KMS-11 (cell line): ENCODE measurements around the gene NCAPH2.
A peak's percentile ranks its signal among the peaks of the same experiment; 100 is the strongest.

Experiments
- H2AFZ ChIP-seq: fragments of 200-600 bp; sonication (generic); 2 replicates; pipeline ENCODE4 v1.6.1; 2016; ENCODE audit warnings: antibody characterized with exemption, mixed run types, low read depth
- H3K27ac ChIP-seq: fragments of 200-600 bp; sonication (generic); 2 replicates; pipeline ENCODE4 v1.6.1; 2016; ENCODE audit warnings: mild to moderate bottlenecking, mixed run types
- H3K27me3 ChIP-seq: fragments of 200-600 bp; sonication (generic); 2 replicates; pipeline ENCODE4 v1.6.1; 2017; ENCODE audit warnings: mild to moderate bottlenecking, low read depth, mixed run types, moderate library complexity; ENCODE audit not compliant: insufficient read depth
- H3K36me3 ChIP-seq: fragments of 200-600 bp; sonication (generic); 2 replicates; pipeline ENCODE4 v1.6.1; 2017; ENCODE audit warnings: mild to moderate bottlenecking, mixed run types; ENCODE audit not compliant: insufficient read depth
- H3K4me1 ChIP-seq: fragments of 200-600 bp; sonication (generic); 2 replicates; pipeline ENCODE4 v1.6.1; 2016; ENCODE audit warnings: mild to moderate bottlenecking, low read depth, mixed run types; ENCODE audit not compliant: poor library complexity, severe bottlenecking
- H3K4me2 ChIP-seq: fragments of 200-600 bp; sonication (generic); 2 replicates; pipeline ENCODE4 v1.7.0; 2016; ENCODE audit warnings: mild to moderate bottlenecking, mixed run types
- H3K4me3 ChIP-seq: fragments of 200-600 bp; sonication (generic); IDR thresholded peaks from 2 replicates; pipeline ENCODE4 v1.6.1; 2017; ENCODE audit warnings: low read depth, low read length, mixed read lengths; ENCODE audit not compliant: insufficient read depth
- H3K79me2 ChIP-seq: fragments of 200-600 bp; sonication (generic); 2 replicates; pipeline ENCODE4 v1.6.1; 2016; ENCODE audit warnings: low read depth, mixed run types; ENCODE audit not compliant: insufficient read depth
- H3K9ac ChIP-seq: fragments of 200-600 bp; sonication (generic); 2 replicates; pipeline ENCODE4 v1.6.1; 2016; ENCODE audit warnings: mild to moderate bottlenecking, mixed run types
- H4K20me1 ChIP-seq: fragments of 200-600 bp; sonication (generic); 2 replicates; pipeline ENCODE4 v1.6.1; 2016; ENCODE audit warnings: mild to moderate bottlenecking, mixed run types; ENCODE audit not compliant: insufficient read depth
- TF ChIP-seq, protein P1 (sequence below): fragments of 200-600 bp; sonication (generic); conservative IDR thresholded peaks from 2 replicates; pipeline ENCODE4 v1.6.1; 2017; ENCODE audit warnings: low read depth, mild to moderate bottlenecking, antibody characterized with exemption, low read length, moderate library complexity, mixed read lengths

The NCAPH2 gene

DNA sequence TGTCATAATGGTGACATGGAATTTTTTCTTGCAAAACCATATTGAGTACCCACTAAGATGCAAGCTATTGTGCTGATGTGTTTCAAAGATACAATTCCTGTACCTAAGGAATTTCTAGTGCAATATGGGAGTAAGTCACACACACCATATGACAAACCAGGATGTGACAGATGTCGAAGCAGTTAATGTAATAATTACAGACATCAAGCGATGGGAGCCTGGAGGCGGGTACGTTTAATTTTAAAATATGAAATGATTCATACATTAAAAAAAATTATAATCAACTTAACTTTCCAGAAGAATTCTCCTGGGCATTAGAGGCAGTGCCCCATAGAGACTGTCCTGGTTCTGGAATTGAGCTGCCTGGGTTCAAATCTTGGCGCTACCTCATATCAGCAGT lies 48.7 kb downstream of the NCAPH2 start:
- H3K4me2 ChIP-seq = no peak overlapping the region
- H3K9ac ChIP-seq = no peak overlapping the region
- H3K27me3 ChIP-seq = no peaks in the 10 kb centered on the region
- no peak overlapping the region for H3K4me3 ChIP-seq
- H3K79me2 ChIP-seq = no peaks in the 10 kb centered on the region
- TF ChIP-seq, protein P1, sequence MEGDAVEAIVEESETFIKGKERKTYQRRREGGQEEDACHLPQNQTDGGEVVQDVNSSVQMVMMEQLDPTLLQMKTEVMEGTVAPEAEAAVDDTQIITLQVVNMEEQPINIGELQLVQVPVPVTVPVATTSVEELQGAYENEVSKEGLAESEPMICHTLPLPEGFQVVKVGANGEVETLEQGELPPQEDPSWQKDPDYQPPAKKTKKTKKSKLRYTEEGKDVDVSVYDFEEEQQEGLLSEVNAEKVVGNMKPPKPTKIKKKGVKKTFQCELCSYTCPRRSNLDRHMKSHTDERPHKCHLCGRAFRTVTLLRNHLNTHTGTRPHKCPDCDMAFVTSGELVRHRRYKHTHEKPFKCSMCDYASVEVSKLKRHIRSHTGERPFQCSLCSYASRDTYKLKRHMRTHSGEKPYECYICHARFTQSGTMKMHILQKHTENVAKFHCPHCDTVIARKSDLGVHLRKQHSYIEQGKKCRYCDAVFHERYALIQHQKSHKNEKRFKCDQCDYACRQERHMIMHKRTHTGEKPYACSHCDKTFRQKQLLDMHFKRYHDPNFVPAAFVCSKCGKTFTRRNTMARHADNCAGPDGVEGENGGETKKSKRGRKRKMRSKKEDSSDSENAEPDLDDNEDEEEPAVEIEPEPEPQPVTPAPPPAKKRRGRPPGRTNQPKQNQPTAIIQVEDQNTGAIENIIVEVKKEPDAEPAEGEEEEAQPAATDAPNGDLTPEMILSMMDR = no peak
- no peak overlapping the region for H2AFZ ChIP-seq
- no peaks in the 10 kb centered on the region for H3K36me3 ChIP-seq
- no peak overlapping the region for H3K27ac ChIP-seq
- H3K4me1 ChIP-seq = no peaks in the 10 kb centered on the region
- no peaks in the 10 kb centered on the region for H4K20me1 ChIP-seq

- H3K79me2 ChIP-seq = no peaks in the 10 kb centered on the region
- no peaks in the 10 kb centered on the region for H4K20me1 ChIP-seq
- no peak overlapping the region for H3K27ac ChIP-seq
- H3K9ac ChIP-seq = no peak overlapping the region
- H3K36me3 ChIP-seq = no peaks in the 10 kb centered on the region
- H2AFZ ChIP-seq = no peak overlapping the region
- peaks cover 6% of the 10 kb centered on the region for H3K4me1 ChIP-seq
- H3K4me2 ChIP-seq = no peak overlapping the region
- H3K4me3 ChIP-seq = no peak overlapping the region
- H3K27me3 ChIP-seq = no peaks in the 10 kb centered on the region
- TF ChIP-seq, protein P1 = no peak
Measured at GRCh38 chr22:50560034-50560433, 52.0 kb downstream of the NCAPH2 start.

GRCh38 chr22:50561401-50562358 lies 53.7 kb downstream of the NCAPH2 start:
- TF ChIP-seq, protein P1 = no peak
- no peak overlapping the region for H2AFZ ChIP-seq

GRCh38 chr22:50562523-50563412 lies 54.7 kb downstream of the NCAPH2 start, which contains the start of gene SYCE3:
SYCE3 (minus strand) TSS chr22:50562919; CDS start chr22:50556405, 6,514 bp downstream.
- Histone ChIP-seq H3K4me1 (peaks cover 6% of the 10 kb centered on the region), H3K27ac (no peak within 1 kb of the TSS), H3K4me3 (no peak within 1 kb of the TSS), H4K20me1 (no peaks in the 10 kb centered on the region), H3K27me3 (no peaks in the 10 kb centered on the region), H3K79me2 (no peaks in the 10 kb centered on the region), H3K4me2 (peak within 1 kb of the TSS; percentile 80), H3K9ac (peak within 1 kb of the TSS; percentile 27; the same call in 1 of the 2 replicates), H3K36me3 (no peaks in the 10 kb centered on the region), H2AFZ (peak within 1 kb of the TSS; percentile 73)
- TF ChIP-seq, protein P1 = peak; percentile 61

More at GRCh38 chr22:50561401-50562358, 53.7 kb downstream of the NCAPH2 start:
- no peaks in the 10 kb centered on the region for H3K79me2 ChIP-seq
- H3K27ac ChIP-seq = no peak overlapping the region
- no peak overlapping the region for H3K4me2 ChIP-seq
- no peak overlapping the region for H3K9ac ChIP-seq
- H3K4me3 ChIP-seq = no peak overlapping the region
- no peaks in the 10 kb centered on the region for H4K20me1 ChIP-seq
- peaks cover 6% of the 10 kb centered on the region for H3K4me1 ChIP-seq
- H3K36me3 ChIP-seq = no peaks in the 10 kb centered on the region
- no peaks in the 10 kb centered on the region for H3K27me3 ChIP-seq
